Vagina (tissue), 2 donors: ENCODE results near the gene GATA5. TPM values are rescaled to one million over a fixed set of nuclear protein-coding genes. Genes with fewer than 3 reads are reported as not detected.

Experiments
- DNase-seq, 2 donors: peaks; one replicate each; pipeline ENCODE4 v3.0.0-alpha.2; 2017; ENCODE audit errors: extremely low spot score in 2 of 2
- H3K27ac ChIP-seq: fragments of 200-600 bp; sonication (generic); one replicate; pipeline ENCODE4 v1.5.1; 2019
- H3K27me3 ChIP-seq: fragments of 200-600 bp; sonication (generic); one replicate; pipeline ENCODE4 v1.5.1; 2019
- H3K36me3 ChIP-seq, 2 donors: fragments of 200-600 bp; sonication (generic); one replicate each; pipeline ENCODE4 v1.5.1; 2017 to 2019
- H3K4me1 ChIP-seq: fragments of 200-600 bp; sonication (generic); one replicate; pipeline ENCODE4 v1.5.1; 2019
- H3K4me3 ChIP-seq, 2 donors: fragments of 200-600 bp; sonication (generic); 1 replicate in 1 of 2; 2 replicates in 1 of 2; pipeline ENCODE4 v1.5.1; 2016 to 2019
- H3K9me3 ChIP-seq: fragments of 200-600 bp; sonication (generic); one replicate; pipeline ENCODE4 v1.5.1; 2019
- POLR2A ChIP-seq, 2 donors: fragments of 450-650 bp; IDR thresholded peaks; one replicate each; pipeline ENCODE4 v1.6.1; 2017; ENCODE audit warnings: antibody characterized with exemption in 2 of 2, mild to moderate bottlenecking in 2 of 2, moderate library complexity in 2 of 2
- POLR2AphosphoS5 ChIP-seq, 2 donors: sonication (generic); formaldehyde crosslinking; IDR thresholded peaks; one replicate each; pipeline ENCODE4 v1.9.0; 2017; ENCODE audit warnings: antibody characterized with exemption in 2 of 2, mild to moderate bottlenecking in 2 of 2, low read depth in 1 of 2; ENCODE audit not compliant: insufficient read depth in 1 of 2
- intact Hi-C: fragments of 100-400 bp; cut with DNase I; formaldehyde crosslinking; loops from one replicate; pipeline ENCODE4 v1.15.1; 2023
- total RNA-seq: library from RNA; depleted of rRNA; stranded (reverse); fragments of >200 nt; gene quantifications from one replicate; pipeline ENCODE4 v1.2.3, GENCODE V29; 2016
- TF ChIP-seq, protein P1 (sequence below), 3 experiments: fragments of 450-650 bp in 2 of 3; fragments of 200-600 bp in 1 of 3; sonication (generic) in 1 of 3; IDR thresholded peaks; one replicate each; pipeline ENCODE4 v1.5.1; 2017 to 2019; ENCODE audit warnings: antibody characterized with exemption in 3 of 3, mild to moderate bottlenecking in 2 of 3, moderate library complexity in 2 of 3

GATA5 gene
- total RNA-seq, 1 donor from 2014 or later: 7.9 TPM

DNA sequence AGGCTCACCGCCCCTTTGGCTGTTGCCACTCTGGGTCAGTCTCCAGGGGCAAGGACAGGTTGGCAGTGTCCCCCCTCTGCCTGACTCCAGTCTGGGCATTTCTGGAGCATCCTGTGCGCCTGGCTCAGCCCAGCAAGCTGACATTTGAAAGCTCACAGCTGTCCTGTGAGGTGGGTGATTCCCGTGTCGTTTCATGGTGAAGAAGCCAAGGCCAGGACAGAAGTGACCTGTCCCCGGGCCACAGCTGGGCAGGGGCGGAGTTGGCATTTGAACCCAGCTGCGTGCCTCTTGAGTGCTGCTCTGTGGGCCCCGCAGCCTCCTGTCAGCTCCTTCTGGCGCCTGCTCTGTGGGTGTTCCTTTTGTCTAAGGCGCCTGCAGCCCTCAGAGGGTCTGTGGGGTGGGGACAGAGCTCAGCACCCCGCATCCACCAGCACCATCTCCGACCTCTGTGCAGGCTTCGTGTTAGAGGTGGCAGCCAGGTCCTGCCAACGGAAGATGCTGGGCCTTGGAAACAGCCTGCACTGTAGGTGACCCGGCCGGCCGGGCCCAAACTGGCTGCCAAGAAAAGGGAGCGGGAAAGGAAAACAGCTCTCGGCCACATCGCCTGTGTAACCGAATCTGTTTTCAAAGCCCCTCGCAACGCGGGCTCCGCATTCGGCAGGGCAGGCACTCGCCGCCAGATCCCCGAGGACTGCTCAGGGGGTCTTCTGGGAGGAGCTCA is 5.8 kb upstream of the GATA5 start:
- Histone ChIP-seq H3K27me3 (peaks cover 3% of the 10 kb centered on the region), H3K4me1 (peaks cover 22% of the 10 kb centered on the region), H3K27ac (no peak overlapping the region), H3K4me3 (no peak overlapping the region), H3K9me3 (no peaks in the 10 kb centered on the region), H3K36me3 (no peaks in the 10 kb centered on the region)
- TF ChIP-seq POLR2A (IDR thresholded peaks at IDR 0.05) (no peak), POLR2AphosphoS5 (IDR thresholded peaks at IDR 0.05; ENCODE audit: insufficient read depth in 1 of 2, low read depth in 1 of 2) (no peak)
- TF ChIP-seq, protein P1, sequence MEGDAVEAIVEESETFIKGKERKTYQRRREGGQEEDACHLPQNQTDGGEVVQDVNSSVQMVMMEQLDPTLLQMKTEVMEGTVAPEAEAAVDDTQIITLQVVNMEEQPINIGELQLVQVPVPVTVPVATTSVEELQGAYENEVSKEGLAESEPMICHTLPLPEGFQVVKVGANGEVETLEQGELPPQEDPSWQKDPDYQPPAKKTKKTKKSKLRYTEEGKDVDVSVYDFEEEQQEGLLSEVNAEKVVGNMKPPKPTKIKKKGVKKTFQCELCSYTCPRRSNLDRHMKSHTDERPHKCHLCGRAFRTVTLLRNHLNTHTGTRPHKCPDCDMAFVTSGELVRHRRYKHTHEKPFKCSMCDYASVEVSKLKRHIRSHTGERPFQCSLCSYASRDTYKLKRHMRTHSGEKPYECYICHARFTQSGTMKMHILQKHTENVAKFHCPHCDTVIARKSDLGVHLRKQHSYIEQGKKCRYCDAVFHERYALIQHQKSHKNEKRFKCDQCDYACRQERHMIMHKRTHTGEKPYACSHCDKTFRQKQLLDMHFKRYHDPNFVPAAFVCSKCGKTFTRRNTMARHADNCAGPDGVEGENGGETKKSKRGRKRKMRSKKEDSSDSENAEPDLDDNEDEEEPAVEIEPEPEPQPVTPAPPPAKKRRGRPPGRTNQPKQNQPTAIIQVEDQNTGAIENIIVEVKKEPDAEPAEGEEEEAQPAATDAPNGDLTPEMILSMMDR (IDR thresholded peaks at IDR 0.05): no peak
- intact Hi-C loops: no loop called here
- DNase-seq: no peak

DNA sequence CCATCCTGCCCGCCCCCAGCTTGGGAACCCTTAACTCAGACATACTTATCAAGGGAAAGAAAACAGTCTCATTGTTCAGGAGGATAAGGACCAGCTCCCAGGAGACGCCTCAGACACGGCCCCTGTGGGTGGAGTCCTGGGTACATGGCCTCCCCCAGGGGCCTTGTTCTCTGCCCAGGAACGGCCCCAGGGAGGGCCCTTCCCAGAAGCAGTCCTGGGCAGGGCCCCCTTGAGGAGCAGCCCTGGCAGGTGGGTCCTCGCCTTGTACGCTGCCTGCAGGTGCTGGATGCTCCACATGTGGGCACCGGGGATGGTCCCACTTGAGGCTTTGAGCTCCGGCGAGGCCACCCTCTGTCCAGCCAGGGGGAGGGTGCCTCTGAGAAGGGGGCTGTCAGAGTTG is 4.5 kb upstream of the GATA5 start:
- Histone ChIP-seq H3K36me3 (no peaks in the 10 kb centered on the region), H3K4me3 (no peak overlapping the region), H3K27me3 (peaks cover 7% of the 10 kb centered on the region), H3K9me3 (no peaks in the 10 kb centered on the region), H3K27ac (no peak overlapping the region), H3K4me1 (peaks cover 26% of the 10 kb centered on the region)
- TF ChIP-seq, protein P1 (IDR thresholded peaks at IDR 0.05): no peak
- TF ChIP-seq POLR2A (IDR thresholded peaks at IDR 0.05): no peak
- no peak for TF ChIP-seq POLR2AphosphoS5 (IDR thresholded peaks at IDR 0.05; ENCODE audit: insufficient read depth in 1 of 2, low read depth in 1 of 2)
- intact Hi-C loops: no loop called here
- DNase-seq: no peak

DNA sequence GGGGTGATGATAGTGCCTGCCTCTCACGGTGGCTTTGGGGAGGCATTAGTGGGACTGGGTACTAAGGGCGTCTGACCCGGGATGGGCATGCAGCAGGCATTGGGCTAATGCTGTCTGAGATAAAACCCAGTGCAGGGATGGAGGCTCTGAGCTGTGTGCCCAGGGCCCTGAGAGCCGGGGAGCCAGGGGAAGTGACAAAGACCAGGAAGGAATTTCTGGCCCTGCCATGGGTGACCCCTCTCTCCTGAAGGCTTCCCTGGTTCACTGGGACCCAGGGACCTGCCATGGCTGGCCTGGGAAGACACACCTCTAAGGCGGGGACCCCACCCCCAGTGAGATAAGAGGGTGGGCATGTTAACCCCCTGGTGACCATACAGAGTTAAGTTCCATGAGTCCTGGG is 3.9 kb upstream of the GATA5 start:
- H3K27ac ChIP-seq: no peak overlapping the region
- no peaks in the 10 kb centered on the region for H3K9me3 ChIP-seq
- intact Hi-C loops: no loop called here
- no peak for DNase-seq
- H3K36me3 ChIP-seq: no peaks in the 10 kb centered on the region
- H3K27me3 ChIP-seq: peaks cover 13% of the 10 kb centered on the region
- TF ChIP-seq, protein P1 (IDR thresholded peaks at IDR 0.05): no peak
- TF ChIP-seq POLR2A (IDR thresholded peaks at IDR 0.05): no peak
- no peak for TF ChIP-seq POLR2AphosphoS5 (IDR thresholded peaks at IDR 0.05; ENCODE audit: insufficient read depth in 1 of 2, low read depth in 1 of 2)
- peaks cover 32% of the 10 kb centered on the region for H3K4me1 ChIP-seq
- no peak overlapping the region for H3K4me3 ChIP-seq

DNA sequence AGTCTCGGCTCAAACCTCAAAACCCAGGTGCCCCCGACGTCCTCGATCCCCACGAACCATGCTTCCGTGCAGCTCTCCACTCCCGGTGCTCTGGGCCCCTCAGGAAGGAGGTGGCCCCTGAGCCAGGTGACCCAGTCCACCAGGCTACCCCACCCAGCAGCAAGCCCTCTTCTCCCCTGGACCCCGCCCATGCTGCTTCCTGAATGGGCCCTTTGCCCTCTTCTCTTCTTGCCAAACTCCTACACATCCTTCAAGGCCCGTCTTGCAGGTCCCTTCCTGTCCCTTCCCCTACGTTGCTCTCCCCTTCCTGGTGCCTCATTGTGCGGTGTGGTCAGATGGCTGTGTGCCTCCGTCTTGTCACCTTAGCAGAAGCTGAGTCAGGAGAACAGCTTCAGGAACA is 3.4 kb upstream of the GATA5 start:
- no peaks in the 10 kb centered on the region for H3K36me3 ChIP-seq
- peaks cover 16% of the 10 kb centered on the region for H3K27me3 ChIP-seq
- no peak for DNase-seq
- TF ChIP-seq POLR2A (IDR thresholded peaks at IDR 0.05): no peak
- no peak for TF ChIP-seq POLR2AphosphoS5 (IDR thresholded peaks at IDR 0.05; ENCODE audit: insufficient read depth in 1 of 2, low read depth in 1 of 2)
- TF ChIP-seq, protein P1 (IDR thresholded peaks at IDR 0.05): no peak
- H3K4me1 ChIP-seq: peaks cover 37% of the 10 kb centered on the region
- intact Hi-C loops: no loop called here
- H3K9me3 ChIP-seq: no peaks in the 10 kb centered on the region
- H3K4me3 ChIP-seq: no peak overlapping the region
- no peak overlapping the region for H3K27ac ChIP-seq

DNA sequence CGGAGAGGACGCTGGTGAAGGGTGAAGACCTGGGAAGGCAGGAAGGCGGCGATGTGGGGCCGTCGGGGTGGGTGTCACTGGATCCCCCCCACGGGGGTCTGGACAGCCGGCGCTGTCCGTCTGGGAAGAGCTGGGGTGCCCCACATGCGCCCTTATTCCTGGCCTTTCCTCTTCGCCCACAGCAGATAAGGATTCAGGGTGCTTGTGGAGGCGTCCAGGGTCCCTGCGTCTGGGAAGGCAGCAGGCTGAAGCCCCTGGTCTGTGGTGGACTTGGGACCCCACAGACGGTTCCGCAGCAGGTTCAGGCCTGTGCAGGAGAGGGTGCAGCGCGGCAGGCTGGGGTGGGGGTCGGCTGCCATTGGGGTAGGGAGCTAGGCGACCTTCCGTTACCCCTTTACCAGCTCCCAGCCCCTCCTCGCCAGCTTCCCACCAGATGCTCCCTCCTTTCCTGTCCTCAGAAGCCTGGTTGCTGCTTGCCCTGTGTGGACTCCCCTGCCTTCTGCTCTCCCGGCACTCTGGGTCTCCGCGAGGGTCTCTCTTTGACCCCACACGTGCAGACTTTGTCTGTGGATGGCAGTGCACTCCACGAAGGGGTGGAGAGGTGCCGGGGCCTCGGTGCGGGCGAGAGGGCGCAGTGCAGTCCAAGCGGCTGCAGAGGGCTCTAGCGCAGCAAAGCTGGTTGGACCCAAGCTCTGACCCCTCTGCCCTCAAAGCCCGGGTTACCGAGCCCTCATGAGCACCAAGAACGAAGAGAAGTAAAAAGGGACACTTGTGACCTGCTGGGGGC is 2.1 kb upstream of the GATA5 start:
- Histone ChIP-seq H3K27me3 (peaks cover 21% of the 10 kb centered on the region), H3K4me1 (peaks cover 41% of the 10 kb centered on the region), H3K27ac (no peak overlapping the region), H3K36me3 (no peaks in the 10 kb centered on the region), H3K4me3 (no peak overlapping the region), H3K9me3 (no peaks in the 10 kb centered on the region)
- no peak for DNase-seq
- intact Hi-C loops: no loop called here
- TF ChIP-seq, protein P1 (IDR thresholded peaks at IDR 0.05): no peak
- TF ChIP-seq POLR2A (IDR thresholded peaks at IDR 0.05) (no peak), POLR2AphosphoS5 (IDR thresholded peaks at IDR 0.05; ENCODE audit: insufficient read depth in 1 of 2, low read depth in 1 of 2) (no peak)
